GM19193 (cell line): ENCODE results near the gene PCDH9.

ENCODE experiments used
- POLR2A ChIP-seq: IDR thresholded peaks from 4 replicates; pipeline ENCODE4 v1.6.1; 2011; ENCODE audit not compliant: insufficient read depth, insufficient read length; ENCODE audit errors: extremely low read depth

PCDH9 gene

DNA sequence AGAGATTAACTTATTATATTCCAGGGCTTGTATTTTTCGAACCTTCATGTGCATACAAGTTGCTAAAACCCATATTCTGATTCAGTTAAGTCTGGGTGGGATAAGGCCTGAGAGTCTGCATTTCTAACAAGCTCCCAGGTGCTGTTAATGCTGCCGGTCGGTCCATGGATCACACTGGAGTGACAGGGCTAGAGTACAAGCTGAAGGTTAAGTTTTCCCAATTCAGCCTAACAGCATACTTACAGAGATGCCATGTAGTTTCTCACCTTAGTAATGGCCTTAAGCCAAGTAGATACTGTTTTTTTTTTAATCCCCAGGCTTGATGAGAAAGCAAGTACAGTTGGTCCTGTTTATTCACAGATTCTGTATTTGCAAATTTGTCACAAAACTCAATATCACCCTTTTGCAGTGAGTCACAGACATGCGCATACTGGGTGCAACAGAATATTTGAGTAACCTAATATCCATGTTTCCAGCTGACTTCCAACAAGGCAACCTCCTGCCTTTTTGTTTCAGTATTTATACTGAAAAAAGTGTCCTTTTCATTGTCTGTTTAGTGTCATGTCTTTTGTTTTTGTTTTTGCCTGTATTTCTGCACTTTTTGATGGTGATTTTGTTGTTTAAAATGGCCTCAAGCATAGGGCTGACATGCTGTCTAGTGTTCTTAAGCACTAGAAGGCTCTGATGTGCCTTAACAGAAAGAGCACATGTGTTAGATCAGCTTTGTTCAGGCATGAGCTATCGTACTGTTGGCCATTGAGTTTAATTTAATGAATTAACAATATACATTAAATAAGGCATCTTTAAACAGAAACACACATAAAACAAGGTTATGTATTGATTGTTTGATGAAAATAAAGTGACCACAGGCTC is 875.0 kb downstream of the PCDH9 start:
- no peak for TF ChIP-seq POLR2A

- TF ChIP-seq POLR2A: no peak
These were observed 876.5 kb downstream of the PCDH9 start for GRCh38 chr13:66353664-66354063.

DNA sequence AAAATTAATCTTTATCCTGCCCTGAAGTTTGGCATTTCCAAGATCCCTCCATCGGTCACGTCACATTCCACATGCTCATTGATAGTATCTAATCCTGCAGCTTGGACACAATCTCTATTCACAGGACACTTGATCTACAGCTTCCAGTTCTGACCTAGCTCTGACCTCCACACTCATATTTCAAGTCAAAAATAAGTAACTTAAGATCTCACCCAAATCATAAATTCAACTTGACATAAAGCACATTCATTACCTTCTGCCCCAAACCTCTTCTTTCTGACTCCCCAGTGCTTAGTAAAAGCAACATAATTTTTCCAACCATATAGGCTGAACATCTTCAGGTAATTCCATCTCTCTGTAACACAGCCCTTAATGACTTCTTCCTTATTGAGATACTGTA is 880.2 kb downstream of the PCDH9 start:
- TF ChIP-seq POLR2A: no peak

DNA sequence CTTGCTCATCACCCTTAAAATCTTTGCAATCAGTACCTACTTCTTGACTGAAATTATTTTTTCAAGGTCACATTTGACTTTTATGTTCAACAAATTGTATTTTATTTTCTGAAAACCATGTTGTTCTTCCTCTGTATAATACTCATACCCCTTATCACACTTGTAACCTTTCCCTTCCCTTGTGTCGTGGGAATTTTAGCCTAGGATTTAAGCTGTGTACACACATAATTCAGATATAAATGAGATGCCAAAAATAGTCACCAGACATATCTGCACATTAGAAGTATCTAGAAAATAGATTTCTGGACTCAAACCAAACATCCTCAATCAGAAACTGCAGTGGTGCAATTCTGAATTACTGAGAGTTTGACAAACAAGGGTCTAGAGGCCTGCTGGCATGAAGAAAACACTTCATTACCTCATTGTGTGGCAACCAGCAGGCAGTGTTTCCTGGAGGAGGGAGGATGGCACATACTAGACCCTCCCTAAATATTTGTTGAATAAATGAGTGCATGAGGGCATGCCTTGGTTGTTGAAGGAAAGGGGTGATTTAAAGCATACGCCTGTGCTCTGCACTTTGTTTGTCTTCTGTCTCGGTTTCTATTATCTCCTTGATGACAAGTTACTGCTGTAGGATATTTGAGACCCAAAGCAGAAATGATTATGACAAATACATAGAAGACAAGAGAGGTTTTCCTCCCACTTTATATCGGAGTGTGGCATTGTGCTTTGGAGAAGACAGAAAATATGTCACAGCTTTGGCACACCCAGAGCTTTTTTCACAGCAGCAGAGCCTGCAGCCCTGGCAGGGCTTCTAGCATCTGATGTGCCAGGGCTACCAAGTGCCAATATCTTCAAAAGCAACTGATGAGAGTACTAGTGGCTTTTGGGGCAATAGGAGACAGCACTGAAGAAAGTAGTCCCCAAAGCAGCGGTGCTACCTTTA is 881.1 kb downstream of the PCDH9 start:
- no peak for TF ChIP-seq POLR2A

DNA sequence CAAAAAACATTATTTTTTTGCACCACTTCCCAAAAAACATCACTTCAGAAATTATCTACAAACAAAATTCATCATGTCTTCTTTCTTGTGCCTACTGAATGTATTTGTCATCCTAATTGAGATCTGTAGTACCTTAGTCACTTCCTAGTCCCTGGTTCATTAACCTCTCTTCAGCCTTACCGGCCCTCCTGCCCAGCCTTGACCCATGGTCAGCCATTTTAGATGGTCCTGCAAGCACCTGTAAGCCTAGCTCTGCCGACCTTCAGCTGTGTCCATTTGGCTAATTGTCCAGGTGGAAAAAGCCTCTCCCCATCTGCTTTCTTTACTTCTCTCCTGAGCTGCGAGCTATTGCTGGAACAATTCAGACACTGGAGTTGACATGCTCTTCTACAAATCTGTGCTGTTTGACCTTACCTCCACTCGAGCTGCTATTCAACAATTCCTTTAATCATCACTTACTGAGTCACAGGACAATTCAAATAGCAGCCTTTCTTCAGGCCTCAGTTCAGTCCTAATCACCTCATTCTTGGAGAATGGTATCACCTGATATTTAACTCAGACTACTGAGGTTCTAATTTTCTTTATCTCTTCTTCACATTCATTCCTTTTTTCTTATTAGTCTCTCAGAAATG is 882.5 kb downstream of the PCDH9 start:
- no peak for TF ChIP-seq POLR2A

DNA sequence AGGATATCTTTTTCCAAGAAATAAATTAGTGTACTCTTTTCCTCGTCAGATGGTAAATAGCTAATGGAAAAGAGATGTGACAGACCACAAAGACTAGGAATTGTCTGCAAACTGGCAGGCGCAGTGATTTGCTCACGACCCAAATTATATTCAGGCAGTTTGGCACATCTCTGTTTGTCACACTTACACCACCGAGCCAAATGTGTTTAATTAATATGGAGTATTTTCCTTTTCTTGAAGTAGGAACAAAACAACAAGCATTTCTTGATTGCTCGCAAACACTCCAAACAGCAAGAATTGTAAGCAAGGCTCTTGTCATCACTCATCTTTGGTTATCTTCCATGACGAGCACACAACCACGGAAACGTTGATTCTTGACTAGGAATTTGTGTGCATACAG is 884.2 kb downstream of the PCDH9 start:
- TF ChIP-seq POLR2A: no peak

GRCh38 chr13:66345518-66345810 is 884.7 kb downstream of the PCDH9 start:
- TF ChIP-seq POLR2A: no peak

DNA sequence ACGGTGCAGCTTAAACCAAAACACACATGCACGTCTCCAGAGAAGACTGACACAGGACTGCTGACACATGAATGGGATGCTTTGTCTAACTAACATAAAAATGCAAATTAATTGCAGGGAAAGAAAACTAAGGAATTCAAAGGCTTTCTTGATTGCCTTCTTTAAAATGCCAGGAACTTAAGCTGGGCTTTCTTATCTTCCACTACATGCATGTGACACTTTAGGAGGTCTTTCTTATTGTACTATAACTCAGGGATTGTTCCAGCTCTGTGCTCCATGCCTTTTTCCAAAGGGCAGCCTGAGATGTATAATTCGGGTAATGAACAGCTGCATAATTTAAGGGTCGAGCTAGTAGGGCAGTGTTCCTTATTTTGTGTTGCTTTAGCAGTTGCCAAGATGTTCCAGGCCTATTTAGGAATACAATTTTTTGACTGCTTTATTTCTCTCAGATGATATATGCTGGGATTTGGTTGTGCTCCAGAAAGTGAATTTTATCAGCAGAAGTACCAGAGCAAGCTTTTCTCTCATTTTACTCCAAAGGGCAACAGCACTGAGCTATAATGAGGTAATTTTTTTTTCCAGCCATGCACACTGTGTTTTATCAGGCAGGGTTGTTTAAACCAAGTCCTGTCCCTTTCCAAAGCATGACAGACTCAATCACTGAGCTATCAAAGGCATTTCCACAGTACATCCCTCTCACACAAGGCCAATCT is 885.2 kb downstream of the PCDH9 start:
- no peak for TF ChIP-seq POLR2A

- TF ChIP-seq POLR2A: no peak
These were observed 886.8 kb downstream of the PCDH9 start for GRCh38 chr13:66343224-66343828.

DNA sequence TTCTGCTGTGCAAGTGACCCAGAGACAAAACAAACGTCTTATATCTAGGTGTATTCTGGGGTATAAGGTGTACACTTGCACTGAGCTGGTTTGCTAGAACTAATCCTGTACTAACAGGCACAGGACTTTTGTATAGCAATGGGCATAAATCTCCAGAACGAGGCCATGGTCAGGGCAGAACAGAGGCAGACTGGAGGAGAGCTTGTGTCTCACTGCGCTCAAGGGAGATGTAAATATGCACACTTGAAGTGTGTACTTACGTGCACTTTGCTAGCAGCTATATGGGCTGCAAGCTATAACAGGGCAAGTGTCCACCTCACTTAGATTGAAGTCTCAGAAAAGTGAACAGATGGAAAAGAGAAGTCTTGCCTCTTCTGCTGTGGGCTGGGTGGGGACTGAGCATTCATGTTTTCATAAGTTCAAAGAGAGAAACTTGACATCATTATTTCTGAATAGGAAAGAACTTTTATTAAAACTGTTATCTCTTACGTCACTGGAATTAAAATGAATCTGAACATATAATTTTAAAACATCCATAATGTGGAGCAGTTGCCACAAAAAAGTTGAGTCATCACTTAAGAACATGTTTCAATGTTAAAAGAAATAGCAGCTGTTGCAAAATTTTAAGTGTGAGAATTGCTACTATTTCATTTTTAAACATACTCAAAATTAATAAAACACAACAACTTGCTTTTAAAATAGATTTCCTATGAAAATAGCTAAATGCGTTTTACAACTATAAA is 888.3 kb downstream of the PCDH9 start:
- TF ChIP-seq POLR2A: no peak

DNA sequence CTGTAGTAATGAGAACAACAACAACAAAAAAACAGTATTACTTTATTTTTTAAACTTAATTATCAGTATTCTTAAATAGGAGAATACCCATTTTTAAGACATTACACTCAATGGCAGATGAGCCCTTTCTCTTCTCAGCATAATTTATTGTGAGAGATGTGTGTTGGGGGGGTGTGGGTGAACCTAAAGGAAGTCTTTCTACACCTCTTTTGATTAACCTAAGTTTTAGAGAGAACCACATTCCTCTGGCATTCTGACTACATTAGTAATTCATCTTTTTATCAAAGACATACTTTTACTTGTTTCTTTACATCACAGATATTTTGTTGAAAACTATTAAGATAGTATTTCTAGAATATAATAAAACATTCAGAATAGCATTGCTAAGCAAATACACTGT is 890.9 kb downstream of the PCDH9 start:
- TF ChIP-seq POLR2A: no peak

- TF ChIP-seq POLR2A: no peak
These were observed 891.6 kb downstream of the PCDH9 start for GRCh38 chr13:66338542-66338941.

GRCh38 chr13:66335626-66336025 is 894.5 kb downstream of the PCDH9 start:
- TF ChIP-seq POLR2A: no peak
